ENCODE measurements around the gene FRG2C. TPM values are rescaled to one million over a fixed set of nuclear protein-coding genes. Genes with fewer than 3 reads are reported as not detected.
"Not testable (repeated sequence)": the region's sequence is repeated elsewhere in the genome, so short reads cannot be mapped to it uniquely, and the experiment has no call there.

FRG2C gene
- total RNA-seq, 1 experiment from 2014 or later: not detected

- DNase-seq (ENCODE audit: low read depth); in situ Hi-C loops (cut with HindIII; ENCODE audit: low pct_unique_long_range_greater_than_20kb, low sequenced_read_pairs): not testable (repeated sequence)
These were observed 3.9 kb downstream of the FRG2C start for GRCh38 chr3:75667757-75668701.

- in situ Hi-C loops (cut with HindIII; ENCODE audit: low pct_unique_long_range_greater_than_20kb, low sequenced_read_pairs): not testable (repeated sequence)
These were observed 4.7 kb downstream of the FRG2C start for GRCh38 chr3:75668759-75669347.

GRCh38 chr3:75669348-75670297 is 5.5 kb downstream of the FRG2C start:
- DNase-seq (ENCODE audit: low read depth); in situ Hi-C loops (cut with HindIII; ENCODE audit: low pct_unique_long_range_greater_than_20kb, low sequenced_read_pairs): not testable (repeated sequence)

More at GRCh38 chr3:75668759-75669347, 4.7 kb downstream of the FRG2C start:
- DNase-seq (ENCODE audit: low read depth): not testable (repeated sequence)

GRCh38 chr3:75670298-75671286 is 6.5 kb downstream of the FRG2C start:
- not testable (repeated sequence) for DNase-seq (ENCODE audit: low read depth)

DNA sequence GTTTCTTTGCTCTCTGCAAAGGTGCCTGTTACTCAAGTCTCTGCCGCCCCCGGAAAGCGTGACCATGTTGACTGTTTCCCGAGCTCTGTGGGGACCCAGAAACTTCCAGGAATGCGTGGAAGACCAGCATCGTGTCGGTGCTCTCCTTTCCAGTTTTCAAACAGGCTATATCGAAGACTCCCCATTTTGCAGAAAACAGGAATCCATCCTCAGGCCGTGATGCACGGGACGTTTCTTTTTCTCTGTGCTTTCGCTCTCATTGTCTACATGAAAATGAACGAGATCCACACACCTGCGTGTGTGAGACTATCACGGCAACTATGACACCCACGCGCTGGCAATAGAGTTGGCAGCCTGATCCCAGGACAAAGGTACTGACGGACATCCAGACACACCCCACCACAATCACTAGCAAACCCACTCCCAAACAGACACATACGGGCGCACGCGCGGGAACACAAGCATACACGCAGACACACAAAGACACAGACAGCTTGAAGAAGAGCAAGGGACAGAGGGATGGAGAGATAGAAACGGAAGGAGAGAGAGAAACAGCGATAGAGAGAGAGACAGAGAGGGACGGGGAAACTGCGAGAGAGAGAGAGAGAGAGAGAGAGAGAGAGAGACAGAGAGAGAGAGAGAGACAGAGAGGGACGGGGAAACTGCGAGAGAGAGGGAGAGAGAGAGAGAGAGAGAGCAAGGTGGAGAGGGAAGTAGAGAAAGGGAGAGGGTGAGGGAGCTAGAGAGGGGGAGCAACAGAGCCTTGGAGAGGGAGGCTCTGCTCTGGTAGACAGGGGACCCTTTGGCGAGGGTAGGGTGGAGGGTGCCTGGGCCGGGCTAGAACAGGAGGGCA is 7.4 kb downstream of the FRG2C start:
- in situ Hi-C loops (cut with HindIII; ENCODE audit: low pct_unique_long_range_greater_than_20kb, low sequenced_read_pairs); DNase-seq (ENCODE audit: low read depth): not testable (repeated sequence)

More at GRCh38 chr3:75670298-75671286, 6.5 kb downstream of the FRG2C start:
- in situ Hi-C loops (cut with HindIII; ENCODE audit: low pct_unique_long_range_greater_than_20kb, low sequenced_read_pairs): not testable (repeated sequence)

- in situ Hi-C loops (cut with HindIII; ENCODE audit: low pct_unique_long_range_greater_than_20kb, low sequenced_read_pairs); DNase-seq (ENCODE audit: low read depth): not testable (repeated sequence)
These were observed 8.1 kb downstream of the FRG2C start for GRCh38 chr3:75672140-75672775.

- in situ Hi-C loops (cut with HindIII; ENCODE audit: low pct_unique_long_range_greater_than_20kb, low sequenced_read_pairs); DNase-seq (ENCODE audit: low read depth): not testable (repeated sequence)
These were observed 19.8 kb downstream of the FRG2C start for GRCh38 chr3:75683965-75684364.

GRCh38 chr3:75687323-75687722 is 23.2 kb downstream of the FRG2C start:
- no peak for DNase-seq (ENCODE audit: low read depth)
- in situ Hi-C loops (cut with HindIII; ENCODE audit: low pct_unique_long_range_greater_than_20kb, low sequenced_read_pairs): no loop called here

DNA sequence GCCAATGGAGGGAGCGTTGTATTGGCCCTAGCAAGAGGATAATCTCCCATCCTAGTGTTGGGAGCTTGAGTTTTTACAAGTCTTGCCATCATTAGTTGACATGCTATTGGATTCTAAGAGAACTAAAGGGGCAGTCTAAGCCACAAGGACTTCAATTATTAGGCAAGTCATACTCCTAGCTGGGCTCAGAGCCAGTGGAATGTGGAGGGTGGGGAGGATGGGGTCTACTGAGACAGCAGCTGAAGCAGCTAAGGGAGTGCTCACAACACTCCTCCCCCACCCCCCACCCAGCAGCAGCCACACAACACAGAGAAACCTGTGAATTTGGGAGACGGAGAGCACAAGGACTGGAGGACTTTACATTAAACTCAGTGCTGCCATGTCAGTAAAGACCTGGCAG is 27.9 kb downstream of the FRG2C start:
- no peak for DNase-seq (ENCODE audit: low read depth)
- in situ Hi-C loops (cut with HindIII; ENCODE audit: low pct_unique_long_range_greater_than_20kb, low sequenced_read_pairs): no loop called here

Other genes starting within 250 kb of the FRG2C start
- 14.2 and 16.8 TPM in 2 replicates for gene ZNF717, start 121.2 kb downstream of the FRG2C start, total RNA-seq (2014; rRNA removed; shearing (Covaris generic); ENCODE audit: low replicate concordance)